ENCODE measurements around the gene ZPBP. TPM values are rescaled to one million over a fixed set of nuclear protein-coding genes. Genes with fewer than 3 reads are reported as not detected.

Gene ZPBP
- total RNA-seq, 1 experiment from 2014 or later: not detected

- Histone ChIP-seq H3K9me3 (ENCODE audit: low read depth, low read length, poor library complexity, severe bottlenecking) (no peaks in the 10 kb centered on the region), H3K4me1 (ENCODE audit: insufficient read depth, low read length, poor library complexity, severe bottlenecking) (no peaks in the 10 kb centered on the region), H3K4me3 (ENCODE audit: low read depth, low read length, poor library complexity, severe bottlenecking) (no peak overlapping the region), H3K27ac (ENCODE audit: low read depth, low read length, poor library complexity, severe bottlenecking) (no peak overlapping the region), H3K27me3 (replicated peaks; ENCODE audit: insufficient read depth, low read depth, low read length, poor library complexity) (peaks cover 24% of the 10 kb centered on the region), H3K36me3 (ENCODE audit: insufficient read depth, low read length, poor library complexity, severe bottlenecking) (no peaks in the 10 kb centered on the region)
- no peak for DNase-seq (ENCODE audit: low spot score)
- ChIA-PET CTCF (no interaction called here), POLR2A (ENCODE audit: low non-redundant PET) (no interaction called here)
- intact Hi-C loops (cut with micrococcal nuclease; ENCODE audit: unreplicated experiment): no loop called here
- TF ChIP-seq EZH2 (IDR thresholded peaks at IDR 0.05; ENCODE audit: borderline replicate concordance, low read depth, low read length, poor library complexity, severe bottlenecking): no peak
- no peak for TF ChIP-seq CTCF (conservative IDR thresholded peaks at IDR 0.05; ENCODE audit: low read depth, low read length)
- BruUV-seq (replicated peaks): no TSS peak
Measured at GRCh38 chr7:50095634-50096033, 2.6 kb upstream of the ZPBP start.

GRCh38 chr7:50088463-50089129 lies 4.5 kb downstream of the ZPBP start:
- ChIA-PET POLR2A (ENCODE audit: low non-redundant PET) (no interaction called here), CTCF (no interaction called here)
- no peak for DNase-seq (ENCODE audit: low spot score)
- Histone ChIP-seq H3K27me3 (replicated peaks; ENCODE audit: insufficient read depth, low read depth, low read length, poor library complexity) (no peaks in the 10 kb centered on the region), H3K4me3 (ENCODE audit: low read depth, low read length, poor library complexity, severe bottlenecking) (no peak overlapping the region), H3K36me3 (ENCODE audit: insufficient read depth, low read length, poor library complexity, severe bottlenecking) (no peaks in the 10 kb centered on the region), H3K4me1 (ENCODE audit: insufficient read depth, low read length, poor library complexity, severe bottlenecking) (no peaks in the 10 kb centered on the region), H3K9me3 (ENCODE audit: low read depth, low read length, poor library complexity, severe bottlenecking) (no peaks in the 10 kb centered on the region), H3K27ac (ENCODE audit: low read depth, low read length, poor library complexity, severe bottlenecking) (no peak overlapping the region)
- TF ChIP-seq CTCF (conservative IDR thresholded peaks at IDR 0.05; ENCODE audit: low read depth, low read length): no peak
- no peak for TF ChIP-seq EZH2 (IDR thresholded peaks at IDR 0.05; ENCODE audit: borderline replicate concordance, low read depth, low read length, poor library complexity, severe bottlenecking)
- no TSS peak for BruUV-seq (replicated peaks)
- intact Hi-C loops (cut with micrococcal nuclease; ENCODE audit: unreplicated experiment): no loop called here

GRCh38 chr7:50085344-50085743 lies 7.7 kb downstream of the ZPBP start:
- Histone ChIP-seq H3K9me3 (ENCODE audit: low read depth, low read length, poor library complexity, severe bottlenecking) (no peaks in the 10 kb centered on the region), H3K27ac (ENCODE audit: low read depth, low read length, poor library complexity, severe bottlenecking) (no peak overlapping the region), H3K4me3 (ENCODE audit: low read depth, low read length, poor library complexity, severe bottlenecking) (no peak overlapping the region), H3K36me3 (ENCODE audit: insufficient read depth, low read length, poor library complexity, severe bottlenecking) (no peaks in the 10 kb centered on the region), H3K4me1 (ENCODE audit: insufficient read depth, low read length, poor library complexity, severe bottlenecking) (no peaks in the 10 kb centered on the region), H3K27me3 (replicated peaks; ENCODE audit: insufficient read depth, low read depth, low read length, poor library complexity) (peaks cover 3% of the 10 kb centered on the region)
- no peak for TF ChIP-seq CTCF (conservative IDR thresholded peaks at IDR 0.05; ENCODE audit: low read depth, low read length)
- no peak for TF ChIP-seq EZH2 (IDR thresholded peaks at IDR 0.05; ENCODE audit: borderline replicate concordance, low read depth, low read length, poor library complexity, severe bottlenecking)
- DNase-seq (ENCODE audit: low spot score): no peak
- BruUV-seq (replicated peaks): no TSS peak
- intact Hi-C loops (cut with micrococcal nuclease; ENCODE audit: unreplicated experiment): no loop called here
- POLR2A ChIA-PET (ENCODE audit: low non-redundant PET): no interaction called here
- CTCF ChIA-PET: no interaction called here

Measured in A673 (cell line).